GM12892 (cell line): ENCODE data around the gene SEMA6B.

Experiments used
- POLR2A ChIP-seq: IDR thresholded peaks from 2 replicates; pipeline ENCODE4 v1.6.1; 2011; ENCODE audit warnings: low read depth, low read length, control low read depth
- POLR2AphosphoS5 ChIP-seq: IDR thresholded peaks from 2 replicates; pipeline ENCODE4 v1.6.1; 2011; ENCODE audit warnings: low read depth, low read length, control low read depth
- TAF1 ChIP-seq: IDR thresholded peaks from 2 replicates; pipeline ENCODE4 v1.6.1; 2011; ENCODE audit warnings: low read depth, mild to moderate bottlenecking, control low read depth, low read length, borderline replicate concordance

DNA sequence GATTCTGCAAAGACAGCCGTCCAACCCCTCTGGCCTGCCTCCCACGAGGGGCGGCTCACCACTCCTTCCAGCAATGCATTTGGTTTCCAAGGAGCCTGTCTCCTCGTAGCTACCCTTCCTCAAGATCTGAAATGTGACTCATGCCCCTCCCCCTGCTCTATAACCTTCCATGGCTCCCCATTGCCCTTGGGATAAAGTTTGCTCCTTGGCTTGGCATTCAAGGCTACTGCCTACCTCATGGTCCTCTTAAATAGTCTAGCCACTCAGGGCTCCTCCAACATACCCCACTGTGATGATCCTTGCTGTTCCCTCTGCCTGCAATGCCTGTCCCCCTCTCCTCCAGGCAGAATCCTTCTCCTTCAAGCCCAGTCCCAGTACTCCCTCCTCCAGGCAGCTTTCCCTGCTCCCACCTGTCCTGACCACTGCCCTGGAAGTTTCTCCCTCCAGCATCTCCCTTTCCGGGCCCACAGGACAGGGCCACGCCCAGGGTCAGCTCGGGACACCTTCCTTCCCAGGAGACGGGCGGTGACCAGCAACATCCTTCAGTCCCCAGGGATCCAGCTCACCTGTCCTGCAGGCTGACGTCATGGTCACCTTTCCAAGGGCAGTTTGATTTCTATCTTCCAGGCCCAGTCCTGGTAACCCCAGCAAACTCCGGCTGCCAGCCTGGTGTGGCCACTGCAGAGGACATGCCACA is 19.2 kb upstream of the SEMA6B start:
- TF ChIP-seq POLR2A (no peak), POLR2AphosphoS5 (no peak), TAF1 (no peak)
